HG02642 (cell line): ENCODE data around the gene RPUSD4.

Experiments
- ATAC-seq: cut with Tn5 transposase; IDR thresholded peaks from one replicate; pipeline ENCODE4 v1.9.1; 2021; ENCODE audit warnings: mild to moderate bottlenecking; ENCODE audit not compliant: unreplicated experiment, poor library complexity

The RPUSD4 gene

GRCh38 chr11:126214841-126215240, 3.4 kb upstream of the RPUSD4 start:
- no peak for ATAC-seq

DNA sequence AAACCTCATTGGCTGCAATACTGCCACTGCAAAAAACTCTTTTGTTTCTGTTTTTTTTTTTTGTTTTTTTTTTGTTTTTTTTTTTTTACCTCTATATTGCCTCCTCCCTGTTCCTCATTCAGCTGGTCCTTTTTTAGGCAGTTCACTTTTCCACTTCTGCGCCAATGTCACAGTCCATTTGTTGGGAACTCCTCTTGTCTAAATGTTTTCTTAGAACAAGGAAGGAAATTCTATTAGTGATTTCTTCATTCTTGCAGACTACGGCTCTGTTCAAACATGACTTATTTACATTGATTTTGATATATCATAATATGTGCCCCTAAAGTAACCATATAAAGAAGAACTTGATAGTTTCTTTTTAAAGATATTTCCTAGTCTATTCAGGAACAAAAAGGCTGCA, 3.0 kb upstream of the RPUSD4 start:
- no peak for ATAC-seq

DNA sequence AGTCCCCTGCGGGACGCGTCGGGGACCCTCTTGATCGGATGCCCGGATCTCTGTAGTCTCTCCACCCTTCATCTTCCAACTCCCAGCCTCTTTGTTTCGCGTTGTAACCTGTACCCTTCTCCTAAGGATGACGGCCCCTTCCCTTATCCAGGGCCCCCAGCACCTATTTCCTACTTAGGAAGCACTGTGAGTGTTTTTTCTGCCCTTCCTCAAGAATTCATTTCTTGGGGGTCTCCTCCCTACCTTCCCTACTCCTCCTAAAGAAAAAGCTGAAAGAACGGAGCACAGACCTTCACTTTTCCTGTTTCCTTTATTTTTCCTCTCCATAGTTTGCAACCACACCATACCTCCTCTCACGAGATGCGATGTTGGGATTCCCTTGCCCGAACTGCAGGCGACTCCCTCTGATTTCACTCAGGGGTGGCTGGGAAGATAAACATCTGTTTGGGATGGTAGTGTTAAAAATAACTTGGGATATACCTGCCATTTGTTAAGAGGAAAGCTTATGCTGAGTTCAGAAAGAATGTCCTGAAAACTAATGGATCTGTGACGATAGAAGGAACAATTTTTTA, 725 bp upstream of the RPUSD4 start:
- no peak for ATAC-seq

DNA sequence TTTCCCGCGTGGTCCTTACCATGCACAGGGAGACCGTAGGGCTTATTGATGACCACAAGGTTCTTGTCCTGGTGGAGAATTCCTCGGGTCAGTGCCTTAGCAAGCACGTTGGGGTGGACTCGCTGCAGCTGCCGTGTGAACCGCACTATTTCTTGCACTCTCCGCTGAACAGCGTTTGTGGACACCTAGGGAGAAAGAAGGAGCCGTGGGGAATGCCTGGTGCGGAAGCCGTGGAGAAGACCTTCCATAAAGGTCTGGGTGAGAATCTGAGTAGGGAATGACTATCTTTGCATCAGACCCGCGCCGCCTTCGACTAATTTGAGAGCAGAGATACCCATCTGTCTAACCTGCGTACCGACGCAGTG, 597 bp downstream of the RPUSD4 start:
- ATAC-seq: peak; percentile 0

- no peak for ATAC-seq
These were observed 3.6 kb downstream of the RPUSD4 start for GRCh38 chr11:126207896-126208295.

- ATAC-seq: no peak
These were observed 6.1 kb downstream of the RPUSD4 start for GRCh38 chr11:126205359-126205758.

- no peak for ATAC-seq
These were observed 8.6 kb downstream of the RPUSD4 start for GRCh38 chr11:126202646-126203359.

GRCh38 chr11:126198648-126199047, 12.8 kb downstream of the RPUSD4 start:
- no peak for ATAC-seq

- ATAC-seq: no peak
These were observed 14.0 kb downstream of the RPUSD4 start for GRCh38 chr11:126197277-126197939.

DNA sequence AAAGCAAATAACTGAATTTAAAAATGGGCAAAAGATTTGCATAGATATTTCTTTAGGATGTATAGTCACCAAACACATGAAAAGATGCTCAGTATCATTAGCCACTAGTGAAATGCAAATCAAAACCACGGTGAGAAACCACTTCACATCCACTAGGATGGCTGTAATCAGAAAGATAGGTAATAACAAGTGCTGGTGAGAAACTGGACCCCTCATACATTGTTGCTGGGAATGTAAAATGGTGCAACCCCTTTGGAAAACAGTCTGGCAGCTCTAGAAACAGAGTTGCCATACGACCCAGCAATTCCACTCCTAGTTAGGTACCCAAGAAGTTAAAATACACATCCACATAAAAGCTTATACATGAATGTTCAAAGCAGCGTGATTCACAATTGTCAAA, 16.3 kb downstream of the RPUSD4 start:
- no peak for ATAC-seq

- ATAC-seq: no peak
These were observed 17.3 kb downstream of the RPUSD4 start for GRCh38 chr11:126194121-126194543.

DNA sequence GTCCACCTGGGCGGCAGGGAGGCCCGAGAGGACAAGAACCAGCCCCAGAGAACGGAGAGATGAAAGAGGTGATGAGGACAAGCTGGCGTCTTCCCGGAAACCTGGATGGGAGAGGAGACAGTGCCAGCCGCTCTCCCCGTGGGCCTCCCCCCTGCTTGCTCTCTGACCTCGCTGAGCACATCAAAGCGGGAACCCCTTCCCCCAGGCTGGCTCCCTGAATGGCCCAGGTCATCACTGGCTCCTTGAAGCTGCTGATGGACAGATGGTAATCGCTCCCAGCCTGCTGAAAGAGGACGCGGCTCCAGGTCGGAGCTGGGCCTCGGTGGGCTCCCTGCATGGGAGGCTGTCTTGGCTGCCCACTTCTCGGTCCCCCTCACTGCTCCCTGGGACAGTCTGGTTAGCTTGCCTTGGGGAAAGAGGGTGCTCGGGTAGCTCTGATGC, 18.4 kb downstream of the RPUSD4 start:
- no peak for ATAC-seq

GRCh38 chr11:126192361-126192760, 19.1 kb downstream of the RPUSD4 start:
- no peak for ATAC-seq

GRCh38 chr11:126191379-126192073, 19.9 kb downstream of the RPUSD4 start:
- ATAC-seq: no peak

- no peak for ATAC-seq
These were observed 20.7 kb downstream of the RPUSD4 start for GRCh38 chr11:126190792-126191191.

GRCh38 chr11:126189109-126189929, 22.1 kb downstream of the RPUSD4 start:
- no peak for ATAC-seq

DNA sequence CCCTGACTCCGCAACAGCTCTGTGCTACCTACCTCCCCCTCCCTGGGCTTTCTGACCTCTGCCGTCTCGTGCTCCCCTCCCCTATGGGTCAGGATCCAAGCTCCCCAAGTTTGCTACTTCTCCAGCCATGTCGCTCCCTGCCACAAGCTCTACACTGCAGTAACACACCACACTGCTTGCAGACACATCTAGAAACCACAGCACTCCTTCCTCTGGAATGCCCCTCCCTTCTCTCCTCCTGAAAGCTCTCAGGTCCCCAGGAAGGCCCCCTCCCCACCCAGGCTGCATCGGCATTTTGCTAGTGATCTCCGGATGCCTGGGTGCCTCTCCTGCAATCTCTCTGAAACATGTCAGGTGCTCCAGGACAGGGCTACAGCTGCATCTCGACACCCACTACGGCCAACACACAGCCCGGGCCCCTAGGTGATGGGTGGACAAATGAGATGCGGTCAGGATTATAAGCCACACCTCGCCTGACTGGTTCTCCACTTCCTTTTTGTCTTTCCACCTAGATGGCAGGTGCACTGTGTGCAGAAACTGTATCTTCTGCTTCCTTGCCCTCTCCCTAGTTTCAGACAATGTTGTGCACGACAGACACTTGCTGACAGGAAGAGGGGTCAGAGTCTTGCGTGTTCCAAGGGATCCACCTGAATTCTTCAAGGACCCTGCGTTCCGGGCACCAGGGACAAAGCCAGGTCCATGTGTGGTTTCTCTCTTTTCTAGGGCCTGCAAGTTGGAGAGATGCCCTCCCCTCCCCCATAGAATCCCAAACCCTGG, 22.9 kb downstream of the RPUSD4 start:
- peak; percentile 72 for ATAC-seq

- ATAC-seq: no peak
These were observed 24.5 kb downstream of the RPUSD4 start for GRCh38 chr11:126186708-126187529.
